ENCODE measurements around the gene SLC25A40.
"Not testable (repeated sequence)": the region's sequence is repeated elsewhere in the genome, so short reads cannot be mapped to it uniquely, and the experiment has no call there.

The SLC25A40 gene

GRCh38 chr7:87872346-87872745 is 3.8 kb downstream of the SLC25A40 start:
- DNase-seq (ENCODE audit: low read depth in 2 of 2), result no peak

- no peak for DNase-seq (ENCODE audit: low read depth in 2 of 2)
Observed at GRCh38 chr7:87870471-87870870, 5.7 kb downstream of the SLC25A40 start.

- DNase-seq (ENCODE audit: low read depth in 2 of 2), result not testable (repeated sequence)
Observed at GRCh38 chr7:87866533-87866932, 9.6 kb downstream of the SLC25A40 start.

- no peak for DNase-seq (ENCODE audit: low read depth in 2 of 2)
Observed at GRCh38 chr7:87866089-87866488, 10.1 kb downstream of the SLC25A40 start.

GRCh38 chr7:87858417-87859100 is 17.6 kb downstream of the SLC25A40 start:
- DNase-seq (ENCODE audit: low read depth in 2 of 2), result no peak

GRCh38 chr7:87853237-87853864 is 22.8 kb downstream of the SLC25A40 start:
- DNase-seq (ENCODE audit: low read depth in 2 of 2), result no peak

- DNase-seq (ENCODE audit: low read depth in 2 of 2), result no peak
Observed at GRCh38 chr7:87852306-87852705, 23.9 kb downstream of the SLC25A40 start.

GRCh38 chr7:87850836-87851593 is 25.1 kb downstream of the SLC25A40 start:
- DNase-seq (ENCODE audit: low read depth in 2 of 2), result no peak

- no peak for DNase-seq (ENCODE audit: low read depth in 2 of 2)
Observed at GRCh38 chr7:87837597-87837996, 38.6 kb downstream of the SLC25A40 start.

GRCh38 chr7:87833130-87833529 is 43.0 kb downstream of the SLC25A40 start:
- no peak for DNase-seq (ENCODE audit: low read depth in 2 of 2)

GRCh38 chr7:87831097-87831496 is 45.1 kb downstream of the SLC25A40 start:
- no peak for DNase-seq (ENCODE audit: low read depth in 2 of 2)

GRCh38 chr7:87828383-87828782 is 47.8 kb downstream of the SLC25A40 start:
- DNase-seq (ENCODE audit: low read depth in 2 of 2), result not testable (repeated sequence)

- DNase-seq (ENCODE audit: low read depth in 2 of 2), result not testable (repeated sequence)
Observed at GRCh38 chr7:87825369-87825768, 50.8 kb downstream of the SLC25A40 start.

- DNase-seq (ENCODE audit: low read depth in 2 of 2), result not testable (repeated sequence)
Observed at GRCh38 chr7:87822056-87822455, 54.1 kb downstream of the SLC25A40 start.

GRCh38 chr7:87818336-87818735 is 57.8 kb downstream of the SLC25A40 start:
- DNase-seq (ENCODE audit: low read depth in 2 of 2), result no peak

- DNase-seq (ENCODE audit: low read depth in 2 of 2), result no peak
Observed at GRCh38 chr7:87816389-87816788, 59.8 kb downstream of the SLC25A40 start.

- DNase-seq (ENCODE audit: low read depth in 2 of 2), result no peak
Observed at GRCh38 chr7:87810726-87811125, 65.4 kb downstream of the SLC25A40 start.

- DNase-seq (ENCODE audit: low read depth in 2 of 2), result no peak
Observed at GRCh38 chr7:87810130-87810529, 66.0 kb downstream of the SLC25A40 start.

GRCh38 chr7:87806150-87806549 is 70.0 kb downstream of the SLC25A40 start:
- DNase-seq (ENCODE audit: low read depth in 2 of 2), result no peak

GRCh38 chr7:87797798-87798403 is 78.3 kb downstream of the SLC25A40 start:
- DNase-seq (ENCODE audit: low read depth in 2 of 2), result no peak

GRCh38 chr7:87797395-87797794 is 78.8 kb downstream of the SLC25A40 start:
- DNase-seq (ENCODE audit: low read depth in 2 of 2), result no peak

- no peak for DNase-seq (ENCODE audit: low read depth in 2 of 2)
Observed at GRCh38 chr7:87785368-87785995, 90.7 kb downstream of the SLC25A40 start.
